ENCODE results near the gene HCN2. TPM values are rescaled to one million over a fixed set of nuclear protein-coding genes. Genes with fewer than 3 reads are reported as not detected.

The HCN2 gene
- total RNA-seq, 1 experiment from 2014 or later = 1.5 TPM

DNA sequence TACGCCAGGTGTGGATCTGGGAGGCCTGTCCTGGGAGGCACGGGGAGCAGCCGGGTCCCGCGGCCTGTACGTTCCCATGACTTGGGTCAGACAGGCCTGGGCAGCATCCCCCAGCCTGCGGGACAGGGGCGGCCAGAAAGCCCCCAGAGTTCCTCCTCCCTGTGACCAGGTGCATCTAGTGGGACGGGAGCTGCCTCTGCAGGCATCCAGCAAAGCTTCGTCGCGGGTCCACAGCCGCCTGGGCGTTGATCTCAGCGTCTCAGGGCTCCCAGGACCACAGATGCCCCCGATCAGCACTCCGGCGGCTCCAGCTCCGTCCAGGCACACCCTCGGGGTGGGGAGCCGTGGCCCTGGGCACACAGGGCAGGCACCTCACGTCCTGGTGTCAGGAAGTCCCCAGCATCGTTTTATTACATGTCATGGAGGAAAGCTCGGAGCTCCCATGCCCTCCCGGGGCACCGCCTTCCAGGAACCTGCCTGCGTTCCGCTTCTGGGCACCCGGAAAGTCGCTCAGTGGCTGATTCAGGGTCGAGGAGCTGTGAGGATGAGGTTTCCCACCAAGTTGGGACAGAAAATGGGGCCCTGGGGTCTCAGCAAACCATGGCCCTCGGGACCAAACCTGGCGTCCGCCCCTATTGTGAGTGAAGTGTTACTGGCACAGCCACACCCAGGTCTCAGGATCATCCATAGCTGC lies 47.4 kb upstream of the HCN2 start:
- Histone ChIP-seq H3K36me3 (ENCODE audit: low read depth) (no peaks in the 10 kb centered on the region), H4K20me1 (ENCODE audit: insufficient read depth) (peaks cover 9% of the 10 kb centered on the region; the same call in 1 of the 2 replicates), H3K27ac (no peak overlapping the region), H3K4me2 (no peak overlapping the region), H3K4me3 (no peak overlapping the region), H3F3A (ENCODE audit: insufficient read depth, low read depth) (peaks cover 6% of the 10 kb centered on the region; the same call in 1 of the 2 replicates), H3K9me2 (ENCODE audit: insufficient read depth) (no peaks in the 10 kb centered on the region), H3K4me1 (replicated peaks; ENCODE audit: insufficient read depth) (no peaks in the 10 kb centered on the region), H3K79me2 (ENCODE audit: low read depth) (no peaks in the 10 kb centered on the region; the same call in 1 of the 2 replicates), H3K9me3 (ENCODE audit: insufficient read depth, low read depth) (no peaks in the 10 kb centered on the region), H3K27me3 (ENCODE audit: insufficient read depth, low read depth) (no peaks in the 10 kb centered on the region), H2AFZ (no peak overlapping the region)
- POLR2A ChIA-PET (ENCODE audit: unreplicated experiment) = no interaction called here
- BruUV-seq (replicated peaks) = no TSS peak
- intact Hi-C loops (cut with micrococcal nuclease; ENCODE audit: unreplicated experiment) = no loop called here
- no peak for DNase-seq
- TF ChIP-seq EZH2 (IDR thresholded peaks at IDR 0.05; ENCODE audit: low read depth) (no peak), CTCF (conservative IDR thresholded peaks at IDR 0.05) (no peak)
- CTCF ChIA-PET = no interaction called here

GRCh38 chr19:543910-544608 lies 45.6 kb upstream of the HCN2 start, which contains the start of gene GZMM:
Gene GZMM, plus strand, starts transcription at chr19:544053. Its CDS starts 19 bp downstream, at chr19:544072.
- Histone ChIP-seq H3K4me3 (no peak within 1 kb of the TSS), H3K27me3 (ENCODE audit: insufficient read depth, low read depth) (no peaks in the 10 kb centered on the region), H3K36me3 (ENCODE audit: low read depth) (no peaks in the 10 kb centered on the region), H3K4me2 (no peak within 1 kb of the TSS), H2AFZ (no peak within 1 kb of the TSS), H3K27ac (no peak within 1 kb of the TSS), H3K79me2 (ENCODE audit: low read depth) (no peaks in the 10 kb centered on the region), H4K20me1 (ENCODE audit: insufficient read depth) (no peaks in the 10 kb centered on the region), H3K9me3 (ENCODE audit: insufficient read depth, low read depth) (no peaks in the 10 kb centered on the region), H3K9me2 (ENCODE audit: insufficient read depth) (no peaks in the 10 kb centered on the region), H3F3A (ENCODE audit: insufficient read depth, low read depth) (peaks cover 6% of the 10 kb centered on the region; the same call in 1 of the 2 replicates), H3K4me1 (replicated peaks; ENCODE audit: insufficient read depth) (no peaks in the 10 kb centered on the region)
- ChIA-PET CTCF (no interaction called here), POLR2A (ENCODE audit: unreplicated experiment) (no interaction called here)
- BruUV-seq (replicated peaks) = no TSS peak
- intact Hi-C loops (cut with micrococcal nuclease; ENCODE audit: unreplicated experiment) = no loop called here
- TF ChIP-seq EZH2 (IDR thresholded peaks at IDR 0.05; ENCODE audit: low read depth) = no peak
- DNase-seq = no peak

DNA sequence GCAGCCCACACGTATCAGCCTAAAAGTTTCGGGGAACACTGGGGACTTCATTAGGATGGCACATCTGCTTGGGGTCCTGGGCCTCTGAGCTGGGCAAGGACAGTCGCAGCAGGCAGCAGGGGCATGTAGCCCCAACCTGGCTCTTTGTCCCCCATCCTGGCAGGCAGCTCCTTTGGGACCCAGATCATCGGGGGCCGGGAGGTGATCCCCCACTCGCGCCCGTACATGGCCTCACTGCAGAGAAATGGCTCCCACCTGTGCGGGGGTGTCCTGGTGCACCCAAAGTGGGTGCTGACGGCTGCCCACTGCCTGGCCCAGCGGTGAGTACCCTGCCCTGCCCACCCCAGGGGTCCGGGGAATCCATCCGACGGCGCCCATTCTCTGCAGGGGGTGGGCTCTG lies 42.6 kb upstream of the HCN2 start:
- Histone ChIP-seq H3K9me2 (ENCODE audit: insufficient read depth) (no peaks in the 10 kb centered on the region), H2AFZ (no peak overlapping the region), H3F3A (ENCODE audit: insufficient read depth, low read depth) (peaks cover 6% of the 10 kb centered on the region; the same call in 1 of the 2 replicates), H3K27ac (no peak overlapping the region), H3K36me3 (ENCODE audit: low read depth) (no peaks in the 10 kb centered on the region), H3K4me2 (no peak overlapping the region), H3K79me2 (ENCODE audit: low read depth) (no peaks in the 10 kb centered on the region), H3K9me3 (ENCODE audit: insufficient read depth, low read depth) (no peaks in the 10 kb centered on the region), H3K4me3 (no peak overlapping the region), H3K4me1 (replicated peaks; ENCODE audit: insufficient read depth) (no peaks in the 10 kb centered on the region), H3K27me3 (ENCODE audit: insufficient read depth, low read depth) (no peaks in the 10 kb centered on the region), H4K20me1 (ENCODE audit: insufficient read depth) (no peaks in the 10 kb centered on the region)
- intact Hi-C loops (cut with micrococcal nuclease; ENCODE audit: unreplicated experiment) = no loop called here
- no peak for DNase-seq
- POLR2A ChIA-PET (ENCODE audit: unreplicated experiment) = no interaction called here
- no peak for TF ChIP-seq CTCF (conservative IDR thresholded peaks at IDR 0.05)
- no peak for TF ChIP-seq EZH2 (IDR thresholded peaks at IDR 0.05; ENCODE audit: low read depth)
- BruUV-seq (replicated peaks) = no TSS peak
- CTCF ChIA-PET = no interaction called here

Data from PC-9 (cell line).